Measurements from ENCODE around the gene PRICKLE2.

The PRICKLE2 gene

GRCh38 chr3:64047787-64048186 is 177.5 kb downstream of the PRICKLE2 start:
- no peak for DNase-seq (ENCODE audit: low read depth)

GRCh38 chr3:64046996-64047594 is 178.2 kb downstream of the PRICKLE2 start:
- no peak for DNase-seq (ENCODE audit: low read depth)

GRCh38 chr3:64046592-64046991 is 178.7 kb downstream of the PRICKLE2 start:
- no peak for DNase-seq (ENCODE audit: low read depth)

- no peak for DNase-seq (ENCODE audit: low read depth)
Observed at GRCh38 chr3:64042952-64043351, 182.3 kb downstream of the PRICKLE2 start.
